Panc1 (cell line): ENCODE results near the gene F13A1. TPM values are rescaled to one million over a fixed set of nuclear protein-coding genes. Genes with fewer than 3 reads are reported as not detected.

Experiments used
- ATAC-seq: fragments of 200-7000 bp; cut with Tn5 transposase; 2 replicates; pipeline ENCODE4 v1.9.1; 2020; ENCODE audit warnings: mild to moderate bottlenecking, moderate library complexity
- BruUV-seq: library from RNA; stranded (reverse); fragments of 400-500 nt; replicated peaks from 2 replicates; lab custom pipeline; 2021; lab: Mats Ljungman, UMichigan
- CTCF ChIA-PET: fragments of 300-600 bp; sonication (Branson Sonifier 250); formaldehyde crosslinking; loops from one replicate; lab custom pipeline; 2022; ENCODE audit warnings: antibody characterized with exemption; lab: Charles Lee
- POLR2A ChIA-PET: fragments of 300-600 bp; sonication (Branson Sonifier 250); formaldehyde crosslinking; loops from one replicate; lab custom pipeline; 2022; ENCODE audit warnings: antibody characterized with exemption; lab: Charles Lee
- DNase-seq: peaks from one replicate; pipeline ENCODE4 v3.0.0-alpha.2; 2010; ENCODE audit warnings: low read depth, low spot score
- H3K27ac ChIP-seq: 2 replicates; pipeline ENCODE4 v1.5.1; 2011; ENCODE audit warnings: mild to moderate bottlenecking, low read length, inconsistent platforms
- H3K27me3 ChIP-seq: fragments of 200-500 bp; sonication (Bioruptor generic); 2 replicates; pipeline ENCODE4 v1.6.0; 2014; ENCODE audit warnings: low read length, inconsistent platforms; ENCODE audit not compliant: control insufficient read depth, insufficient read depth
- H3K36me3 ChIP-seq: fragments of 200-500 bp; sonication (Bioruptor generic); 2 replicates; pipeline ENCODE4 v1.5.1; 2014; ENCODE audit warnings: inconsistent platforms, mild to moderate bottlenecking, low read length, moderate library complexity; ENCODE audit not compliant: control insufficient read depth, insufficient read depth
- H3K4me1 ChIP-seq: 2 replicates; pipeline ENCODE4 v1.5.1; 2011; ENCODE audit warnings: inconsistent platforms, mild to moderate bottlenecking, low read length, moderate library complexity; ENCODE audit not compliant: control insufficient read depth, insufficient read depth
- H3K4me3 ChIP-seq, 2 experiments: 2 replicates each; pipeline ENCODE4 v1.5.1; 2011 to 2012; ENCODE audit warnings: low read depth in 2 of 2, low read length in 2 of 2, mild to moderate bottlenecking in 2 of 2, inconsistent platforms in 1 of 2, moderate library complexity in 1 of 2
- H3K9me3 ChIP-seq: fragments of 200-500 bp; sonication (Bioruptor generic); 2 replicates; pipeline ENCODE4 v1.5.1; 2014; ENCODE audit warnings: low read depth, mild to moderate bottlenecking, inconsistent platforms, low read length, moderate library complexity; ENCODE audit not compliant: control insufficient read depth, insufficient read depth
- CTCF ChIP-seq: fragments of 450-650 bp; IDR thresholded peaks from 2 replicates; pipeline ENCODE4 v1.5.1; 2017; ENCODE audit warnings: mild to moderate bottlenecking
- POLR2AphosphoS5 ChIP-seq: IDR thresholded peaks from 2 replicates; pipeline ENCODE4 v1.6.1; 2012; ENCODE audit warnings: mild to moderate bottlenecking, low read depth, low read length, moderate library complexity
- REST ChIP-seq, 2 experiments: IDR thresholded peaks; 2 replicates each; pipeline ENCODE4 v1.6.1; 2011 to 2012; ENCODE audit warnings: low read depth in 2 of 2, control low read depth in 1 of 2, low read length in 1 of 2, mild to moderate bottlenecking in 1 of 2, moderate library complexity in 1 of 2; ENCODE audit not compliant: insufficient read depth in 1 of 2
- SIN3A ChIP-seq: IDR thresholded peaks from 2 replicates; pipeline ENCODE4 v1.6.1; 2012; ENCODE audit warnings: low read depth, mild to moderate bottlenecking, low read length, moderate library complexity, borderline replicate concordance; ENCODE audit not compliant: insufficient read depth
- TCF7L2 ChIP-seq: IDR thresholded peaks from 2 replicates; pipeline ENCODE4 v1.6.1; 2011; ENCODE audit warnings: mild to moderate bottlenecking, low read depth, low read length, inconsistent platforms
- in situ Hi-C: cut with HindIII; loops from 2 replicates; pipeline ENCODE4 v1.10.0; 2016; ENCODE audit warnings: low sequenced_read_pairs, low pct_unique_long_range_greater_than_20kb
- intact Hi-C: fragments of 100-400 bp; cut with micrococcal nuclease; formaldehyde crosslinking; loops from one replicate; pipeline ENCODE4 v1.10.0; 2022; ENCODE audit not compliant: unreplicated experiment
- total RNA-seq: library from RNA; stranded (reverse); gene quantifications from one replicate; pipeline ENCODE4 v1.2.1, GENCODE V29; 2021; ENCODE audit not compliant: unreplicated experiment

Gene F13A1
- total RNA-seq, 1 experiment from 2014 or later = 0.26 TPM

GRCh38 chr6:6331946-6332601 lies 11.6 kb upstream of the F13A1 start:
- Histone ChIP-seq H3K4me3 (no peak overlapping the region), H3K36me3 (no peaks in the 10 kb centered on the region), H3K27me3 (no peaks in the 10 kb centered on the region; the same call in 1 of the 2 replicates), H3K27ac (no peak overlapping the region), H3K4me1 (no peaks in the 10 kb centered on the region), H3K9me3 (no peaks in the 10 kb centered on the region)
- no peak for TF ChIP-seq REST (IDR thresholded peaks at IDR 0.05; ENCODE audit: insufficient read depth in 1 of 2, low read depth in 2 of 2, low read length in 1 of 2)
- no peak for TF ChIP-seq CTCF
- no peak for TF ChIP-seq POLR2AphosphoS5
- TF ChIP-seq TCF7L2 = no peak
- no peak for TF ChIP-seq SIN3A
- intact Hi-C loops (no loop called here), in situ Hi-C loops (no loop called here)
- BruUV-seq = no TSS peak
- DNase-seq (no peak), ATAC-seq (no peak)
- POLR2A ChIA-PET = no interaction called here
- CTCF ChIA-PET = no interaction called here

GRCh38 chr6:6331393-6331792 lies 10.9 kb upstream of the F13A1 start:
- BruUV-seq = no TSS peak
- Histone ChIP-seq H3K36me3 (no peaks in the 10 kb centered on the region), H3K27me3 (no peaks in the 10 kb centered on the region; the same call in 1 of the 2 replicates), H3K27ac (no peak overlapping the region), H3K9me3 (no peaks in the 10 kb centered on the region), H3K4me3 (no peak overlapping the region), H3K4me1 (no peaks in the 10 kb centered on the region)
- no peak for TF ChIP-seq REST (IDR thresholded peaks at IDR 0.05; ENCODE audit: insufficient read depth in 1 of 2, low read depth in 2 of 2, low read length in 1 of 2)
- no peak for TF ChIP-seq POLR2AphosphoS5
- no peak for TF ChIP-seq CTCF
- TF ChIP-seq TCF7L2 = no peak
- TF ChIP-seq SIN3A = no peak
- ChIA-PET POLR2A (no interaction called here), CTCF (no interaction called here)
- no peak for DNase-seq
- in situ Hi-C loops = no loop called here
- intact Hi-C loops = no loop called here
- ATAC-seq = no peak
